Measurements from ENCODE around the gene NRBF2.

NRBF2 gene

DNA sequence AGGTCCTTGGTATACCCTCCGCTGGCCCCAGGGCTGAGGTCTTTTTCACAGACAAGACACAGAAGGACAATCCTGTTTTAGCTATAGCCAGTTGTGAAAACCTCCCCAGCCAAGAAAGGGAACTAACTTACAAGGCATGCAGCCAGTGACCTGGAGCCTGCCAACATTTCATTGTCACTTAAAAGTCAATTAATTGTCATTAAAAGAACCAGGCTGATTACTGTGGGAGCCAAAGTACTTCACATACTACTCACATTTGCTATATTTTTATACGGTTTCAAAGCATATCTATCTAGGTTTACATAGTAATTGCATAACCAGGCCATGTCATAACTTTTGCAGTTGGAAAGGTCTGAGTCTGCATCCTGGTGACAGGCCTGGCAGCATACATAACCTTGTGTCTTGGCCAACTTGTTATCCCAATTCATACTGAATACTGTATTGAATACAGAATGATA lies 31.1 kb downstream of the NRBF2 start:
- no peak for DNase-seq (ENCODE audit: low read depth)

DNA sequence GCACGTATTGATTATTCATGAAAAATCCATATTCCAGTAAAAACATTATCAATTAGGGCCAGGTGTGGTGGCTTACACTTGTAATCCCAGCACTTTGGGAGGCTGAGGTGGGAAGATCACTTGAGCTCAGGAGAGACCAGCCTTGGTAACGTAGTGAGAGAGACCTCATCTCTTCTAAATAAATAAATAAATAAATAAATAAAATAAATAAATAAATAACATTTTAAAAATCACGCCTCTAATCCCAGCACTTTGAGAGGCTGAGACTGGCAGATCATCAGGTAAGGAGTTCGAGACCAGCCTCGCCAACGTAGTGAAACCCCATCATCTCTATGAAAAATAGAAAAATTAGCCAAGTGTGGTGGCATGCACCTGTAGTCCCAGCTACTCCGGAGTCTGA lies 32.1 kb downstream of the NRBF2 start:
- DNase-seq (ENCODE audit: low read depth): no peak

DNA sequence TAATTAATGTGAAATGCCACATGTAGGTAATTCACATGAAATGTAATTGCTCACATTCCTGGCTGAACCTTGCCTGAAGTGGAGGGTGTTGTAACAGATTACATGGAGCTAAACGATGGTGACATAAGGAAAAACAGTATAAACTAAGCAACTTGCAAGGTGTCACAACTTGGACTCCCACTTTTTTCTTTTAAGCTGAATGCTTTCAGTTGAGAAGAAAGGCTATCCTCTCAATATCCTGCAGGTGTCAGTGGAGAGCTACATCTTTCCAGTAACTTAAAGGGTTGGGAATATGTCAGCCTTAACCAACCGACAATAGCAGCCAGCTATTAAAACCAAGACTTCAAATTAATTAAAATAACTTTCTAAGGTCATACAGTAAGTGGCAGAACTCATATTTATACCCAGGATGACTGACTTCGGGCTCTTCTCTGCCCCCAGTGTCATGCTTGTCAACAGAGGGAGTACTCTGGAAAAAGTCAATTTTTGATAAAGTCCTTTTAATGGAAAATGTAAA lies 33.7 kb downstream of the NRBF2 start:
- DNase-seq (ENCODE audit: low read depth): no peak

DNA sequence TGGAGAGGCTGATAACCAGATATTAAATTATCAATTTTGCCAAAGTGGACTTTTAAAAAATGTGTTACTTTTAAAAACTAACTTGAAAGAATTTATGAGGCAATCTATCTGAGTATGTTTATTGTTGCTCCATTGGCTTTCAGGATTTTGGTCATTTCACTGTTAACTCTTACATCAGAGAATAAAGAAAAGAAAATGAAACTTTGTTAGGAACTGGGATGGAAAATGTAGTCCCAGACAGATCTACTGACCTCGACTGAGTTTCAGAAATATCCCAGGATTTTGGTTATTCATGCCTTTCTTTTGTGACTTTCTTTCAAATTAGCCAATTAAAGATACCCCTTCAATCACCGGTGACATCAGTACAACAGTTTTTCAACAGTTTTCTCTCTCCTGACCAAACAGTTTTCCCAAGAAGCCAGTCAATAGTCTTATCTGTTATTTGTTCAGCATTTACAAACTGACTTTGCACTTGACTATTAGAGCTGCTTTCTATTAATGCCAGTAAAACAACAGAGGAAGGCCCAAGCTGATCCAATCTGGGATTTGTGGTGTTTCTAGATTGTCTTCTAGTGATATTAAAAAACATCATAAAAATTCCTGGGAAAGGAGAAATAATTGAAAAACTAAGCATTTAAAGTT lies 35.8 kb downstream of the NRBF2 start:
- no peak for DNase-seq (ENCODE audit: low read depth)

GRCh38 chr10:63169624-63170023 lies 36.5 kb downstream of the NRBF2 start:
- no peak for DNase-seq (ENCODE audit: low read depth)

DNA sequence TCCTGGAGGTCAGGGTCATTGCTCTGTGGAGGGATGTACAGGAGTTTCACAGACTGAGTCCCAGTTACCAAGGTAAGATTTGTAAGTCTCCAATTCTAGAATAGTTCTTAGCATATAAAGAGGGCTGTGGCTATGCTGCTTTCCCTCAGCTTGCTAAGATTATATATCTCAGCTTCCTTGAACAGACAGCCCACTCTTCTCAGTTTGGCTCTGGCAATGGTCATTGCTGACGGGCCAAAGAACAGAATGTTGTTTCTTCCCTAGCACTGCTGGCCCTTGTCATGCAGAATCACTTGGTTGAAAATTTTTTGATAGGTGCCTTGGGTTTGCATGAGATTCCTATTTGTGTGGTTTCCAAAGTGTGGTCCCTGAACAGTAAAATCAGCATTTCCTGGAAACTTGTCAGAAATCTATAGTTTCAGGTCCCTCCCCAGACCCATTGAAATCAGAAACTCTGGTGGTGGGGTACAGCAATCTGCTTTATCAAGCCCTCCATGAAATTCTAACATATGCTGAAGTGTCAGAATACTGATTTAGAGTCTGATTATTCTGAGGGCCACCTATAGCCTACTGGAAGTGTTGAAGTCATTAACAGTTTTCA lies 38.2 kb downstream of the NRBF2 start:
- DNase-seq (ENCODE audit: low read depth): no peak

GRCh38 chr10:63171926-63172325 lies 38.8 kb downstream of the NRBF2 start:
- no peak for DNase-seq (ENCODE audit: low read depth)

DNA sequence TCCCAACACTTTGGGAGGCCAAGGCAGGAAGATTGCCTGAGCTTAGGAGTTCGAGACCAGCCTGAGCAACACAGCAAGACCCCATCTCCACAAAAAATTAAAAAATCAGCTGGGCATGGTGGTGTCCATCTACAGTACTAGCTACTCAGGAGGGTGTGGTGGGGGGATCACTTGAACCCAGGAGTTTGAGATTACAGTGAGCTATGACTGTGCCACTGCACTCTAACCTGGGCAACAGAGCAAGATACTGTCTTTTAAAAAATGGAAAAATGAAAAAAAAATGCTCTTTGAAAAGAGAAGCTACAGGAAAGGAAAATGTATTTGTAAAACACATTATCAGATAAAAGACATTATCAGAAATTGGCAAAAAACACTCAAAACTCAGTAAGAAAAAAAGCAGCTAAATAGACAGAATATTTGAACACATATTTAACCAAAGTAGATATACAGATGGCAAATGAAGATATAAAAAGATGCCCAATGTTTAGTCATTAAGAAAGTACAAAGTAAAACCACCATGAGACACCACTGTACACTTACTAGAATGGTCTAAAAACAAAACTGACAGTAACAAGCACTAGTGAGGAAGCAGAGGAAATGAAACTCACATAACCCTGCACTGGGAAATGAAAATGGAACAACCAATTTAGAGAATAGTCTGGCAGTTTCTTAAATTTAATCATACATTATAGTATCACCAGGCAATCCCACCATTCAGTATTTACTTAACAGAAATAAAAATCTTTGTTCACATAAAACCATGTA lies 40.5 kb downstream of the NRBF2 start:
- DNase-seq (ENCODE audit: low read depth): no peak

DNA sequence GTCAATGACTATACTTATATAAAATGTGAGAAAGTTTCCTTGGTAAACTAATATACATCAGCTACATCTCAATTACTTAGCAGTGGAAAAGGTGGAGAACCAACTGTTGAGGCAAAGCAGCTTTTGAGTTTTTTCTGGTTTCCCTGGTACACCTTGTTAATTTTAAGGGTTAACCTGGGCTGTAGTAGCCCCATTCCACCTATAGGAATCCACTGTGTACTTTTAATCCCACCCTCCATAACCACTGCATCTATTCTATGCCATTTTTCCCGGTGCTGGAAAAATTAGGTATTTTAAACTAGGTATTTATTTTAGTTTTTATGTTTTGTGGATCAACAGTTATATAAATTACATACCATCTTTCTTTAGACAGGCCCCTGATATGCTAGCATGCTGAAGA lies 42.4 kb downstream of the NRBF2 start:
- DNase-seq (ENCODE audit: low read depth): no peak

DNA sequence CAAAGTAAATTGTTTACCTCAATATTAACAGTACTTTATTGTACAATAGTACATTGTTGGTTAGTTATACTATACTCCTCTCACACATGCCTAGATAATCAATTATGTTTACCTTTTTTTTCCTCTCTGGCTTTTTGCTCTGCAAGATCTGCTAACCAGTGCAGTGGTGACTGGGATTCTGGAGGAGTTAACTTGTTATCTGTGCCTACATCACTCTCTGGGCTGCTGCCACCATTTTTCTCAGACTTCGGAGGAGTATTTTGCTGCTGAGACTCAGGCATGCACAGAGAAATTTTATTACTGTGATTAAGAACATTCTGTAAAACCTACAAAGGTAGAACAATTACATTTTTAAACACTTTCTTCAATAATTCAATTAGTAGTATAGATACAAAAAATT lies 59.7 kb downstream of the NRBF2 start:
- no peak for DNase-seq (ENCODE audit: low read depth)

GRCh38 chr10:63197344-63198092 lies 64.4 kb downstream of the NRBF2 start:
- no peak for DNase-seq (ENCODE audit: low read depth)

- no peak for DNase-seq (ENCODE audit: low read depth)
Measured at GRCh38 chr10:63199716-63200115, 66.6 kb downstream of the NRBF2 start.

- DNase-seq (ENCODE audit: low read depth): no peak
Measured at GRCh38 chr10:63200431-63200830, 67.3 kb downstream of the NRBF2 start.

GRCh38 chr10:63201118-63201517 lies 68.0 kb downstream of the NRBF2 start:
- no peak for DNase-seq (ENCODE audit: low read depth)

Measured in activated T-cell treated with anti-CD3 and anti-CD28 coated beads for 1 hour (primary cell).